ENCODE results near the gene TPRKB.

The TPRKB gene

GRCh38 chr2:73772819-73773218 is 35.7 kb upstream of the TPRKB start:
- no peak for DNase-seq (ENCODE audit: low spot score)
- no peak overlapping the region for H3K27ac ChIP-seq

GRCh38 chr2:73770725-73771124 is 33.6 kb upstream of the TPRKB start:
- H3K4me3 ChIP-seq: no peak overlapping the region
- H3K27ac ChIP-seq: no peak overlapping the region
- TF ChIP-seq CTCF (IDR thresholded peaks at IDR 0.05): no peak
- DNase-seq (ENCODE audit: low spot score): no peak

More at GRCh38 chr2:73772819-73773218, 35.7 kb upstream of the TPRKB start:
- TF ChIP-seq CTCF (IDR thresholded peaks at IDR 0.05): no peak
- no peak overlapping the region for H3K4me3 ChIP-seq

DNA sequence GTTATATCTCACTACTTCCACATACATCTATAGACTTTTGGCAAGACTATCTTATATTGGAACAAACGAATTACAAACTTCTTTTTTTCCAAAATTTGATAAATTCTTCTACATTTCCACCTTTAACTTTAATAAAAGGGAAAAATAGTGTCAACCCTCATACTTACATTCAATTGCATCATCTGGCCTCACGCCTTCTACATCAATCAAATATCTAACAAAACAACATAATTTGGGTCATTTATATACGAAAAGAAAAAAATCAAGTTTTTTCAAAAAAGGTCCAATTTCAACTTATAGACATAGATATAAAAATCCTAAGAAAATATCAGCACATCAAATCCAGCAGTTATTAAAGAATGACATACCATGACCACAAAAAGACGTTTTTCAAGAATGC is 29.8 kb upstream of the TPRKB start:
- DNase-seq (ENCODE audit: low spot score): no peak
- no peak overlapping the region for H3K27ac ChIP-seq
- TF ChIP-seq CTCF (IDR thresholded peaks at IDR 0.05): no peak
- H3K4me3 ChIP-seq: no peak overlapping the region

DNA sequence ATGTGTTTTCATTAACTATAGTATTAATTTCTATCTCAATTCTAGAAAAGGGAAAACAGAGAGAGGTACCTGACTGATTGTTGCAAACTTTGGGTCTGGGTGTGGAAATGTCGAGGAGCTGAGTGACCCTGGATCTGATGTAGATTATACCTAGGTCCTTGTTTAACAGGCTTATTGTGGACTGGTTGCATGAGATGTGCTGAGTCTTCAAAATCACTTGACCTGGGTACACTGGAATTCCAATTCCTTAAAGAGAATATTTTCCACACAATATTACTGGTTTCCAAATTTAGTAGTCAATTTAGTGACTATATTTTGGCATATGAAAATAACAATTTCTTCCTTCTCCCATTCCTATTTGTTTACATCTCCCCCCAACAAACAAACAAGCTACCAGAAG is 29.2 kb upstream of the TPRKB start:
- TF ChIP-seq CTCF (IDR thresholded peaks at IDR 0.05): no peak
- Histone ChIP-seq H3K27ac (no peak overlapping the region), H3K4me3 (no peak overlapping the region)
- no peak for DNase-seq (ENCODE audit: low spot score)

DNA sequence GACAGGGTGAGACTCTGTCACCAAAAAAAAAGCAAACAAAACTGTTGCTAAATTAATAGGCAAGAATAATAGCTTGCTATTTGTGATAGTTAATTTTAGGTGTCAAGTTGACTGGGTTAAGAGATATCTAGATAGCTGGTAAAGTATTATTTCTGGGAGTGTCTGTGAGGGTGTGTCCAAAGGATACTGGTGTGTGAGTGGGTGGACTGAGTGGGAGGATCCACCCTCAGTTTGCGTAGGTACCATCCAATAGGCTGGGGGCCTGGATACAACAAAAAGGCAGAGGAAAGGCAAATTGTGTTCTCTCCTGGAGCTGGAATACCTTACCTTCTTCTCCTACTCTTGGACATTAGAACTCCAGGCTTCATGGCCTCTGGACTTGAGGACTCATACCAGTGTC is 27.8 kb upstream of the TPRKB start:
- no peak for DNase-seq (ENCODE audit: low spot score)
- Histone ChIP-seq H3K27ac (no peak overlapping the region), H3K4me3 (no peak overlapping the region)
- no peak for TF ChIP-seq CTCF (IDR thresholded peaks at IDR 0.05)

DNA sequence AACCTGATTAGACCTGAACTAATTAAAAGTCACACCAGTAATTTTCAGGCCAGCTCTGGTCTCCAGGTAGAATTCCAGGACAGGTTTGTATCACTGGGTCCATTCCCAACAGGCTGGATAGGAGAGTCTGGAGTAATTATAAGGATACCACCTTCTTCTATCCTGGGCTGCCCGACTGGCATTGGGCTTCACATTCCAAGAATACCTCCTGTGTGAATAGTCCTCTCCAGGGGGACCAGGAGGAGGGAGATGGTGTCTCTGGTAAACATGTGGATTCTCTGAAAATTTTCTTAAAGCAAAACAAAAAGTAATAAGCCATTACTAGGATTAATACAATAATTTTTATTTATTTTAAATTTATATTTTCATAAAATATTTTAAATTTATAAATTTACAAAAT is 25.4 kb upstream of the TPRKB start:
- no peak for DNase-seq (ENCODE audit: low spot score)
- Histone ChIP-seq H3K27ac (no peak overlapping the region), H3K4me3 (no peak overlapping the region)
- no peak for TF ChIP-seq CTCF (IDR thresholded peaks at IDR 0.05)

DNA sequence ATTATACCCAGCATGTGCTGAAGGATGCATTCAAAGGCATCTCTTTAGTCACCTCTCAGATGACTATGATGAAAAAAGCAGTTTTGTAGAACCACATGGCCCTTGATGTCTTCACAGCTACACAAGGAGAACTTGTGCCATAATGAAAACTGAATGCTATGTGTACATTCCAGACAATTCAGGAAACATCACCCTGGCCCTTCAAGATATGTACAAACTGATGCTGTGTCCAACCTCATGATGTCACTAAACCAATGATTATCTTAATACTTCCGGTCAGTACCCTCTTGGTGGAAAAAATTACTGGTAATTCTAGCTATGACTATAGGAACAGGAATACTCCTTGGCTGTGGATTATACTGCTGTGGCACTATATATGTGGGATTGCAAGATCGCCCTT is 22.8 kb upstream of the TPRKB start:
- Histone ChIP-seq H3K4me3 (no peak overlapping the region), H3K27ac (peak overlapping the region in 1 of 2 donors; percentile 55)
- no peak for DNase-seq (ENCODE audit: low spot score)
- no peak for TF ChIP-seq CTCF (IDR thresholded peaks at IDR 0.05)
